Endometrial microvascular endothelial cells (primary cell): ENCODE results near the gene CDC25C. TPM values are rescaled to one million over a fixed set of nuclear protein-coding genes. Genes with fewer than 3 reads are reported as not detected.

Source experiments
- in situ Hi-C: cut with HindIII; loops from 2 replicates; pipeline ENCODE4 v1.10.0; 2017; ENCODE audit warnings: low sequenced_read_pairs, low pct_unique_long_range_greater_than_20kb; ENCODE audit errors: inconsistent ontology term
- total RNA-seq: library from RNA; depleted of rRNA; stranded (reverse); fragments of >200 nt; gene quantifications from one replicate; pipeline ENCODE4 v1.2.3, GENCODE V29; 2015; ENCODE audit errors: inconsistent ontology term

CDC25C gene
- total RNA-seq, 1 donor from 2014 or later: 13.9 TPM

DNA sequence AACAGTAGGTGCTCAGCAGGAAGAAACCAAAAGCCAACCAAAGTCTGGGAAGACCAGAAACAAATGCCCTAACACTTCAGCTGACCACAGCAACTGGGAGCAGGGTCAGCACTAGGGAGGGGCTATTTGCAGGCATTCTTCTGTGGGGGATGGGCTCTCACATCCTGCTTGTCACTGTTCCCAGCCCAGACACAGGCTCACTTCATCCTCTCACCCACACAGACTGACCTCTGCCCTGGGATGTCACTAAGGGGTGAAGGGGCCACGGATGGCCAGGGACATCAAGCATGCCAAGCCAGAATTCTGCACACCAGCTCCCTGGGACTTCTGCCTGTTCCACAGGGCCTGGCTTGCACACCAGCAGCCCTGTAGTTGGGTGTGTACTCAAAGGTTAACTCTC, 85.9 kb downstream of the CDC25C start:
- in situ Hi-C loops: no loop called here

DNA sequence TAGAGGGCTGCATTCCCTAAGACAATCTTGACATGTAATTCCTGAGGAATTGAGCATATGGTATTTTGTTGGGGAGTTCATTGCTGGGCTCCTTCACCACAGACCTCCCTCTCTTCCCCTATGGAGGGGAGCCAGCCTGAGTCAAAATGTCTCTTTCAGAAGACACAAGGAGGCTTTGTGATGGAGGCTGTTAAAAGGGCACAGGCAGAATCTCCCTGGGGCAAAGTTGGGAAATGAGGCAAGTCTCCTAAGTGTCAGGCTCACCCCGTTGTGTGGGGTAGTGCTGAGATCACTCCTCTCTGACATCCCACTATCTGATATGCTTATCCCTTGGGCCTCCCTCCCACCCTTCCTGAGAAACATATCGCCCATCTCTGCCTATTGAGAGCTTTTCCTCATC, 87.8 kb downstream of the CDC25C start:
- in situ Hi-C loops: no loop called here

DNA sequence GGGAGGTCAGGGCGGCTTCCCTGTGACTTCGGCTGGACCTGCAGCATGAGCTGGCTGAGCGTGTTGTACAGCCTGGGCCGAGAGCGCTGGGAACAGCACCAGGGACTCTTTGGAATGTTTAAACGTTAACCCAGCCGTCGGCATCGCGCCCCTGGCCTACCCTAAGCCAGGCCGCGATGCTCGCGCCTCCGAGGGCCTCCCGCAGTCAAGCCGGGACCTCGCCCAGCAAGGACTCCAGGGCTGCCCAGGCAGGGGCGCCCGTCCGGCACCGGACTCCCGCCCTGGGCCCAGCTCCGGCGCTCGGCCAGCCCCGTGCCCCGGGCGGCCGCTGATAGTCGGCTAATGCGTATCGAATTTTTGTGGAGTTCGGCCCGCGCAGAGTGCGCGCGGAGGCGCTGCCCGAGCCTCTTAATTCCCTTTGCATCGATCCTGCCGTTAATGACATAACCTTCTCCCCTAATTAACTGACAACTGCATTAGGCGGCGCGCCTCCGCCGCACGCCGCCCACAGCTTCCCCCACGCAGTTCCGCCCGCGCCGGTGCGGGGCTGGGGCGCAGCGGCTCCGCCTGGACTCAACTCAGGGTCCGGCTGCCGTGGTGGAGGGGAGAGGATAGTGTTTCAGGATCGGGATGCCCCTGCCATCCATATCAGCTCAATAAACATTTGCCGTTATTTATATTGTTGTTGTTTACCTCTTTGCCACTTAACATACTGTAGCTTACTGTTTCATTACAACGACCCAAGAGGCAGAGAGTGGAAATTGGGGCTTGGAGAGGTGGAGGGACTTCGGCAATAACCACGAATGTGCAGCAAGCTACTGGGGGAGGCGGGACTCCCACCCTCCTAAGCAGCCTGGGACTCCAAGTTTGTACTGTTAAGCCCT, 89.7 kb downstream of the CDC25C start:
- in situ Hi-C loops: no loop called here

DNA sequence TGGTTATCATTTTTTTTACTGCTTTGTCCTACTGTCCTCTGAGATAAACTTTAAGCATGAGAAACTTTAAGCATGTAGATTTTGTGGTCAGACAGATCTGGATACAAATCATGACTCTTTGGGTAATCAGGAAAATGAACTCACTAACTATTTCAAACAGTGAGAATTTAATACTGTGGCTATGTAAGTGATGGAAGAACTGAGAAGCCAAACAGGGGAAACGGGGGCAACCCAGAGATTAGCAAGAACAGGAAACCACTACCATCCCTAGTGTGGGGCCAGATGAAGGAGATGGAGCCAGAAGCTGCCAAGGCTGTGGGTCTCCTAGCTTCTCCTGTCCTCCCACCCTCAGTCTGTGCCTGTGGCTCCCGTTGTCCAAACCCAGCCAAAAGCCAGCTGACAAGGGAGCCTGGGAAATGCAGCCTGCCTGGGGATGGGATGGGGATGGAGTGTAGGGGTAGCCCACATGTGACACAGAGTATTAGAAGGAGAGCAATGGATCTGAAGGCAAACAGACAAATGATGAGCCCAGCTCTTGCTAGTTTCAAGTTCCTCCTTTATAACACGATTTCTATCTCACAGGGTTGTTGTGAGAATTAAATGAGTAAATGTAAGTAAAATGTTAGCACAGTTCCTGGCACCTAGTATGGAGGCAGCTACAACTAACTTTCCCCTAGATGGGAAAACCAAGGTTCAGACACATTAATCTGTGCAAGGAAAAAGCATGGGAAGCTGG, 90.8 kb downstream of the CDC25C start:
- in situ Hi-C loops: no loop called here

DNA sequence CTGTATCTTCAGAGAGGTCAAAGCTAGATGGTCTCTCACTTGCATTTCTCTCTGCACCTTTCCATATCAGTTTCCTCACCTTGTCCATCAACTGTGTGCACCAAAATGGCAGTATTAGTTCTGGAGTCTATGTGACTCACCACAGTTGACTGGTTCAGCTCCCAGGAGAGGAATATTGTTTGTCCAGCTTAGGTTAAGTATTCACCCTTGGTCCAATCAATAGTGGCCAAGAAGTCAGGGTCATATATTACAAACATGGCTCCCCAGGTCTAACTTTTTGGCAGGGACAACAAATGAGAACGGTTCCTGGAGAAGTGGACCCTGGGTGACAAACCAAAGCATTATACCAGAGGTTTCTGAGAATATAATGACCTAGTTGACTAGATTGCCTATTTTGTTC, 93.6 kb downstream of the CDC25C start:
- in situ Hi-C loops: no loop called here

Other genes starting within 250 kb of the CDC25C start
- gene WNT8A, start 247.8 kb downstream of the CDC25C start, total RNA-seq: not detected
- 1.5 TPM for gene NME5, start 192.4 kb downstream of the CDC25C start, total RNA-seq
- gene BRD8, start 153.2 kb downstream of the CDC25C start, total RNA-seq: 37.1 TPM
- 106 TPM for gene KIF20A, start 152.7 kb downstream of the CDC25C start, total RNA-seq
- gene CDC23, start 118.5 kb downstream of the CDC25C start, total RNA-seq: 41.3 TPM
- not detected for gene GFRA3, start 57.2 kb downstream of the CDC25C start, total RNA-seq
- 36.3 TPM for gene FAM53C, start 6.5 kb upstream of the CDC25C start, total RNA-seq
- 34.8 TPM for gene KDM3B, start 20.9 kb upstream of the CDC25C start, total RNA-seq
- gene REEP2, start 107.3 kb upstream of the CDC25C start, total RNA-seq: 2.2 TPM
- 3.0 TPM for gene EGR1, start 133.7 kb upstream of the CDC25C start, total RNA-seq
- gene ETF1, start 211.4 kb upstream of the CDC25C start, total RNA-seq: 127 TPM
- 452 TPM for gene HSPA9, start 243.6 kb upstream of the CDC25C start, total RNA-seq